Ovary (tissue), 3 donors: ENCODE data around the gene BACH2.

Experiments
- CTCF ChIP-seq, 3 donors: fragments of 450-650 bp in 2 of 3; fragments of 200-600 bp in 1 of 3; IDR thresholded peaks; one replicate each; pipeline versions ENCODE4 v1.5.1 to v1.8.0; 2016 to 2022; ENCODE audit warnings: antibody characterized with exemption in 3 of 3, mild to moderate bottlenecking in 1 of 3
- EP300 ChIP-seq: sonication (generic); formaldehyde crosslinking; IDR thresholded peaks from one replicate; pipeline ENCODE4 v1.6.1; 2017; ENCODE audit warnings: antibody characterized with exemption
- POLR2A ChIP-seq: fragments of 450-650 bp; IDR thresholded peaks from one replicate; pipeline ENCODE4 v1.6.1; 2017; ENCODE audit warnings: antibody characterized with exemption, mild to moderate bottlenecking, moderate library complexity
- donor health status: DM: no; HTN: no; CAD: no.

- TF ChIP-seq POLR2A (no peak), CTCF (IDR thresholded peaks at IDR 0.05) (no peak), EP300 (no peak)
Observed at GRCh38 chr6:90264561-90264960, 32.1 kb downstream of the BACH2 start.
